GM12878 (cell line): ENCODE measurements around the gene CAPN10. TPM values are rescaled to one million over a fixed set of nuclear protein-coding genes. Genes with fewer than 3 reads are reported as not detected.

Source experiments
- BHLHE40 ChIP-seq, 2 experiments: fragments of 450-650 bp in 1 of 2; IDR thresholded peaks; 2 replicates each; pipeline ENCODE4 v1.6.1; 2011 to 2017; ENCODE audit warnings: low read depth in 2 of 2, borderline replicate concordance in 1 of 2, improper control_type of control experiment in 1 of 2, low read length in 1 of 2, mild to moderate bottlenecking in 1 of 2
- CBFB ChIP-seq: IDR thresholded peaks from 2 replicates; pipeline ENCODE4 v1.6.1; 2016; ENCODE audit warnings: antibody characterized with exemption, low read depth
- CHD1 ChIP-seq: IDR thresholded peaks from 2 replicates; pipeline ENCODE4 v1.6.1; 2012; ENCODE audit warnings: low read depth, low read length, improper control_type of control experiment
- CREM ChIP-seq: IDR thresholded peaks from 2 replicates; pipeline ENCODE4 v1.6.1; 2014; ENCODE audit warnings: antibody characterized with exemption, low read depth
- EED ChIP-seq: sonication (generic); IDR thresholded peaks from 2 replicates; pipeline ENCODE4 v1.6.1; 2016; ENCODE audit warnings: antibody characterized with exemption, low read depth
- EGR1 ChIP-seq, 2 experiments: IDR thresholded peaks; 1 replicate in 1 of 2; 2 replicates in 1 of 2; pipeline ENCODE4 v1.6.1; 2011 to 2012; ENCODE audit warnings: low read depth in 2 of 2, low read length in 2 of 2, borderline replicate concordance in 1 of 2, mild to moderate bottlenecking in 1 of 2, moderate library complexity in 1 of 2
- IKZF1 ChIP-seq: fragments of 450-650 bp; conservative IDR thresholded peaks from 2 replicates; pipeline ENCODE4 v1.6.1; 2017; ENCODE audit warnings: antibody characterized with exemption, mild to moderate bottlenecking
- IKZF2 ChIP-seq, 2 experiments: fragments of 450-650 bp; IDR thresholded peaks; 2 replicates each; pipeline ENCODE4 v1.6.1; 2017; ENCODE audit warnings: mild to moderate bottlenecking in 2 of 2, moderate library complexity in 2 of 2
- JUND ChIP-seq: IDR thresholded peaks from 2 replicates; pipeline ENCODE4 v1.6.1; 2012; ENCODE audit warnings: low read depth, mild to moderate bottlenecking, low read length, improper control_type of control experiment, moderate library complexity
- MEF2A ChIP-seq: IDR thresholded peaks from 2 replicates; pipeline ENCODE4 v1.6.1; 2011; ENCODE audit warnings: low read depth, mild to moderate bottlenecking, low read length, moderate library complexity; ENCODE audit not compliant: insufficient read depth
- NBN ChIP-seq: fragments of 450-650 bp; IDR thresholded peaks from 2 replicates; pipeline ENCODE4 v1.6.1; 2016
- NFIC ChIP-seq: IDR thresholded peaks from 2 replicates; pipeline ENCODE4 v1.6.1; 2012; ENCODE audit warnings: low read depth, mild to moderate bottlenecking, inconsistent platforms, low read length, moderate library complexity
- RAD51 ChIP-seq: fragments of 450-650 bp; IDR thresholded peaks from 2 replicates; pipeline ENCODE4 v1.6.1; 2016; ENCODE audit warnings: moderate library complexity, mild to moderate bottlenecking, inconsistent platforms
- RBBP5 ChIP-seq: fragments of 200-600 bp; sonication (generic); conservative IDR thresholded peaks from 2 replicates; pipeline ENCODE4 v1.6.1; 2016
- SIN3A ChIP-seq: IDR thresholded peaks from 2 replicates; pipeline ENCODE4 v1.6.1; 2012; ENCODE audit warnings: low read depth, low read length, improper control_type of control experiment
- TCF12 ChIP-seq: IDR thresholded peaks from 2 replicates; pipeline ENCODE4 v1.6.1; 2011; ENCODE audit warnings: low read depth, mild to moderate bottlenecking, low read length
- ZBED1 ChIP-seq: IDR thresholded peaks from 2 replicates; pipeline ENCODE4 v1.6.1; 2016; ENCODE audit warnings: borderline replicate concordance
- ZNF24 ChIP-seq: fragments of 450-650 bp; IDR thresholded peaks from 2 replicates; pipeline ENCODE4 v1.6.1; 2017; ENCODE audit warnings: antibody characterized with exemption, mild to moderate bottlenecking
- polyA plus RNA-seq, 11 experiments: library from polyadenylated mRNA; depleted of rRNA in 4 of 11; unstranded in 6 of 11; stranded (reverse) in 5 of 11; fragments of >200 nt; fragmentation: Nextera tagmentation in 4 of 11; fragmentation: Illumina TruSeq in 1 of 11; extraction: Ambion mirVana in 4 of 11; extraction: Trizol in 1 of 11; gene quantifications; 1 replicate in 1 of 11; 2 replicates in 10 of 11; pipeline versions ENCODE4 v1.2.1 to v1.2.3, GENCODE V29; 2011 to 2016; ENCODE audit warnings: inconsistent platforms in 2 of 11, missing spikeins in 2 of 11, low read depth in 1 of 11
- total RNA-seq, 4 experiments: library from RNA; depleted of rRNA in 3 of 4; stranded (reverse); fragments of >200 nt in 3 of 4; fragmentation: Illumina TruSeq in 1 of 4; extraction: Trizol in 1 of 4; gene quantifications; 2 replicates each; pipeline versions ENCODE4 v1.2.1 to v1.2.3, GENCODE V29; 2013 to 2021
- TF ChIP-seq, protein P1 (sequence below): fragments of 450-650 bp; IDR thresholded peaks from 2 replicates; pipeline ENCODE4 v1.6.1; 2017; ENCODE audit warnings: mild to moderate bottlenecking, moderate library complexity
- TF ChIP-seq, protein P2 (sequence below): IDR thresholded peaks from 2 replicates; pipeline ENCODE4 v1.6.1; 2012; ENCODE audit warnings: low read depth, low read length, improper control_type of control experiment
- TF ChIP-seq, protein P3 (sequence below): IDR thresholded peaks from 2 replicates; pipeline ENCODE4 v1.6.1; 2011; ENCODE audit warnings: borderline replicate concordance, low read depth, mild to moderate bottlenecking, moderate library complexity, low read length; ENCODE audit not compliant: insufficient read depth, poor library complexity, severe bottlenecking
- TF ChIP-seq, protein P4 (sequence below): fragments of 450-650 bp; IDR thresholded peaks from 2 replicates; pipeline ENCODE4 v1.6.1; 2016; ENCODE audit warnings: mild to moderate bottlenecking

The CAPN10 gene
- total and polyA plus RNA-seq, 10 of the 15 experiments (the other 5 are each of a cell fraction or from before 2014, with no cell fraction given): 0.37 to 40.6 (median 17.5) TPM

DNA sequence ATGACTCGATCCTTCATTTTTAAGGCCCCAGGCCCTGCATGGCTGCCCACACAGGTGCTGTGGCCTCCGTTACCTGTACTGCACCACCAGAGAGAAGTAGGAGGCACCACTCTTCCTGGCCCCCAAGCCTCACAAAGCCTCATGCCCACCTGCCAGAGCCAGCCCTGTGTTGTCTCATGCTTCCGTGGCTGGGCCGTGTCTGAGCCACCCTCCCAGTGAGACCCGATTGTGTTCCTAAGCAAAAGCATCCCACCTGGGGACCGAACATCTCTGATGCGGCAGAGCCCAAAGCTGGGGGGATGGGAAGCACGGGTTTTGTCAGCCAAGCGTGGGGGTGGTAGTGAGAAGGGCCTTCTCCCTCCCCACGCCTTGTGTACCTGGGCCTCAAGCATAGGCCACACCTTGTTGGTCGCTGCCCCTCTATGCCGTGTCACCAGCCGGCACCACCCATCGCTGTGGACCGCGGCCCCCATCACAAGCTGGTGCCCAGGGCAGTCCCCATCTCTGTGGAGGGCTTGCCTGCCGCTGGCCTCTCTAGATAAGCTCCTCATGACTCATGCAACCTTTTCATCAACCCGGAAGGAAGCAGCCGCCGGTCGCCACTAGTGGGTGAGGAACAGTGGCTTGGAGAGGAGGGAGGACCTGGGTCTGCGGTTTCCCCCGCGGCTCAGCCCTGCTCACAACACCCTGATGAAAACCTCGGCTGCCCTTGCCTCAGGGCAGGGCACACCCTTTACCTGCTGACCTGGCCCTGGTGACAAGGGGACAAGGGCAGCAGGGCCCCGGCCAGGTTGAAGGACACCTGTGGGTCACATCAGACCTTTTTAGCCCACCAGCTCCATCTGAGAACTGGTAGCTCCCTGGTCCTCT, 21.0 kb upstream of the CAPN10 start (continued):
- TF ChIP-seq, protein P1, sequence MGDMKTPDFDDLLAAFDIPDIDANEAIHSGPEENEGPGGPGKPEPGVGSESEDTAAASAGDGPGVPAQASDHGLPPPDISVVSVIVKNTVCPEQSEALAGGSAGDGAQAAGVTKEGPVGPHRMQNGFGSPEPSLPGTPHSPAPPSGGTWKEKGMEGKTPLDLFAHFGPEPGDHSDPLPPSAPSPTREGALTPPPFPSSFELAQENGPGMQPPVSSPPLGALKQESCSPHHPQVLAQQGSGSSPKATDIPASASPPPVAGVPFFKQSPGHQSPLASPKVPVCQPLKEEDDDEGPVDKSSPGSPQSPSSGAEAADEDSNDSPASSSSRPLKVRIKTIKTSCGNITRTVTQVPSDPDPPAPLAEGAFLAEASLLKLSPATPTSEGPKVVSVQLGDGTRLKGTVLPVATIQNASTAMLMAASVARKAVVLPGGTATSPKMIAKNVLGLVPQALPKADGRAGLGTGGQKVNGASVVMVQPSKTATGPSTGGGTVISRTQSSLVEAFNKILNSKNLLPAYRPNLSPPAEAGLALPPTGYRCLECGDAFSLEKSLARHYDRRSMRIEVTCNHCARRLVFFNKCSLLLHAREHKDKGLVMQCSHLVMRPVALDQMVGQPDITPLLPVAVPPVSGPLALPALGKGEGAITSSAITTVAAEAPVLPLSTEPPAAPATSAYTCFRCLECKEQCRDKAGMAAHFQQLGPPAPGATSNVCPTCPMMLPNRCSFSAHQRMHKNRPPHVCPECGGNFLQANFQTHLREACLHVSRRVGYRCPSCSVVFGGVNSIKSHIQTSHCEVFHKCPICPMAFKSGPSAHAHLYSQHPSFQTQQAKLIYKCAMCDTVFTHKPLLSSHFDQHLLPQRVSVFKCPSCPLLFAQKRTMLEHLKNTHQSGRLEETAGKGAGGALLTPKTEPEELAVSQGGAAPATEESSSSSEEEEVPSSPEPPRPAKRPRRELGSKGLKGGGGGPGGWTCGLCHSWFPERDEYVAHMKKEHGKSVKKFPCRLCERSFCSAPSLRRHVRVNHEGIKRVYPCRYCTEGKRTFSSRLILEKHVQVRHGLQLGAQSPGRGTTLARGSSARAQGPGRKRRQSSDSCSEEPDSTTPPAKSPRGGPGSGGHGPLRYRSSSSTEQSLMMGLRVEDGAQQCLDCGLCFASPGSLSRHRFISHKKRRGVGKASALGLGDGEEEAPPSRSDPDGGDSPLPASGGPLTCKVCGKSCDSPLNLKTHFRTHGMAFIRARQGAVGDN: peak; percentile 68
- TF ChIP-seq IKZF1: peak; percentile 62
- no peak for TF ChIP-seq ZBED1
- 0 out of 2 replicates have a peak, but pooled peaks have one; percentile 26 for TF ChIP-seq MEF2A
- no peak for TF ChIP-seq RBBP5
- TF ChIP-seq BHLHE40 (IDR thresholded peaks at IDR 0.05; ENCODE audit: borderline replicate concordance in 1 of 2, low read depth in 2 of 2, low read length in 1 of 2): peak in 1 of 2 experiments; percentile 59; a peak in 1 of 4 replicates
- TF ChIP-seq TCF12: 0 out of 2 replicates have a peak, but pooled peaks have one; percentile 3
- TF ChIP-seq NFIC: no peak
- TF ChIP-seq CHD1: no peak
- peak; percentile 36; the same call in 1 of the 2 replicates for TF ChIP-seq CREM
- peak in 1 of 2 experiments; percentile 50; a peak in 1 of 3 replicates for TF ChIP-seq EGR1 (IDR thresholded peaks at IDR 0.05; ENCODE audit: borderline replicate concordance in 1 of 2, low read depth in 2 of 2, low read length in 2 of 2)
- TF ChIP-seq, protein P2, sequence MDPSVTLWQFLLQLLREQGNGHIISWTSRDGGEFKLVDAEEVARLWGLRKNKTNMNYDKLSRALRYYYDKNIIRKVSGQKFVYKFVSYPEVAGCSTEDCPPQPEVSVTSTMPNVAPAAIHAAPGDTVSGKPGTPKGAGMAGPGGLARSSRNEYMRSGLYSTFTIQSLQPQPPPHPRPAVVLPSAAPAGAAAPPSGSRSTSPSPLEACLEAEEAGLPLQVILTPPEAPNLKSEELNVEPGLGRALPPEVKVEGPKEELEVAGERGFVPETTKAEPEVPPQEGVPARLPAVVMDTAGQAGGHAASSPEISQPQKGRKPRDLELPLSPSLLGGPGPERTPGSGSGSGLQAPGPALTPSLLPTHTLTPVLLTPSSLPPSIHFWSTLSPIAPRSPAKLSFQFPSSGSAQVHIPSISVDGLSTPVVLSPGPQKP: no peak; the same call in 1 of the 2 replicates
- TF ChIP-seq, protein P3, sequence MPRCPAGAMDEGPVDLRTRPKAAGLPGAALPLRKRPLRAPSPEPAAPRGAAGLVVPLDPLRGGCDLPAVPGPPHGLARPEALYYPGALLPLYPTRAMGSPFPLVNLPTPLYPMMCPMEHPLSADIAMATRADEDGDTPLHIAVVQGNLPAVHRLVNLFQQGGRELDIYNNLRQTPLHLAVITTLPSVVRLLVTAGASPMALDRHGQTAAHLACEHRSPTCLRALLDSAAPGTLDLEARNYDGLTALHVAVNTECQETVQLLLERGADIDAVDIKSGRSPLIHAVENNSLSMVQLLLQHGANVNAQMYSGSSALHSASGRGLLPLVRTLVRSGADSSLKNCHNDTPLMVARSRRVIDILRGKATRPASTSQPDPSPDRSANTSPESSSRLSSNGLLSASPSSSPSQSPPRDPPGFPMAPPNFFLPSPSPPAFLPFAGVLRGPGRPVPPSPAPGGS: peak; percentile 57
- peak; percentile 48 to 60; a peak in 3 of 4 replicates for TF ChIP-seq IKZF2 (IDR thresholded peaks at IDR 0.05)
- TF ChIP-seq, protein P4, sequence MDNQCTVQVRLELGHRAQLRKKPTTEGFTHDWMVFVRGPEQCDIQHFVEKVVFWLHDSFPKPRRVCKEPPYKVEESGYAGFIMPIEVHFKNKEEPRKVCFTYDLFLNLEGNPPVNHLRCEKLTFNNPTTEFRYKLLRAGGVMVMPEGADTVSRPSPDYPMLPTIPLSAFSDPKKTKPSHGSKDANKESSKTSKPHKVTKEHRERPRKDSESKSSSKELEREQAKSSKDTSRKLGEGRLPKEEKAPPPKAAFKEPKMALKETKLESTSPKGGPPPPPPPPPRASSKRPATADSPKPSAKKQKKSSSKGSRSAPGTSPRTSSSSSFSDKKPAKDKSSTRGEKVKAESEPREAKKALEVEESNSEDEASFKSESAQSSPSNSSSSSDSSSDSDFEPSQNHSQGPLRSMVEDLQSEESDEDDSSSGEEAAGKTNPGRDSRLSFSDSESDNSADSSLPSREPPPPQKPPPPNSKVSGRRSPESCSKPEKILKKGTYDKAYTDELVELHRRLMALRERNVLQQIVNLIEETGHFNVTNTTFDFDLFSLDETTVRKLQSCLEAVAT: peak; percentile 83
- TF ChIP-seq CBFB: peak; percentile 86
- TF ChIP-seq RAD51: no peak
- TF ChIP-seq JUND: peak; percentile 71
- no peak for TF ChIP-seq ZNF24
- 0 out of 2 replicates have a peak, but pooled peaks have one; percentile 5 for TF ChIP-seq SIN3A
- TF ChIP-seq NBN: peak; percentile 73
- TF ChIP-seq EED: peak; percentile 77; the same call in 1 of the 2 replicates
